CD1c-positive myeloid dendritic cell (primary cell): Measurements from ENCODE around the gene PLCL2.
A peak's percentile ranks its signal among the peaks of the same experiment; 100 is the strongest.
"Not testable (repeated sequence)": the region's sequence is repeated elsewhere in the genome, so short reads cannot be mapped to it uniquely, and the experiment has no call there.

Experiments used
- DNase-seq: peaks from one replicate; pipeline ENCODE4 v3.0.0-alpha.2; 2016; ENCODE audit errors: extremely low spot score

PLCL2 gene

DNA sequence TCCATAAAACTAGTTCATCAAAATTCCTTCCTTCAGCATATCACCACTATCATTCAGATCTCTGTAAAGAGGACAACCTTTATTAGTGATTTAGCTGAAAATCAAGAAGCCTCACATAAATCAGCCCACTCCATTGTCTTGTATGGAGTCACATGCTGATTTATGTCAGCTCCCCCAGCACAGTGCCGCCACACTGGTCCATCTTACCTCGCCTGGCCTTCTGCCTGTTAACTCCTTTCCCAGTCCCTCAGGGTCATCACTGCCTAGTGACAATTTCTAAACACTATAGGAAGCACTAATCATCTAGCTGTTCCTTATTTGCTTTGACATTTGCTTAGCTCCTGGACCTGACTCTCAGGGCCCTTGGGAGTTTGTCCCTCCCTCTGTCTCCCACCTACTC lies 75.4 kb downstream of the PLCL2 start:
- no peak for DNase-seq

- DNase-seq: no peak
These were observed 77.0 kb downstream of the PLCL2 start for GRCh38 chr3:16961621-16962205.

GRCh38 chr3:16975083-16975482 lies 90.3 kb downstream of the PLCL2 start:
- no peak for DNase-seq

- DNase-seq: no peak
These were observed 93.6 kb downstream of the PLCL2 start for GRCh38 chr3:16978234-16978920.

GRCh38 chr3:16978921-16979271 lies 94.1 kb downstream of the PLCL2 start:
- DNase-seq: no peak

GRCh38 chr3:16979769-16980515 lies 95.2 kb downstream of the PLCL2 start:
- not testable (repeated sequence) for DNase-seq

DNA sequence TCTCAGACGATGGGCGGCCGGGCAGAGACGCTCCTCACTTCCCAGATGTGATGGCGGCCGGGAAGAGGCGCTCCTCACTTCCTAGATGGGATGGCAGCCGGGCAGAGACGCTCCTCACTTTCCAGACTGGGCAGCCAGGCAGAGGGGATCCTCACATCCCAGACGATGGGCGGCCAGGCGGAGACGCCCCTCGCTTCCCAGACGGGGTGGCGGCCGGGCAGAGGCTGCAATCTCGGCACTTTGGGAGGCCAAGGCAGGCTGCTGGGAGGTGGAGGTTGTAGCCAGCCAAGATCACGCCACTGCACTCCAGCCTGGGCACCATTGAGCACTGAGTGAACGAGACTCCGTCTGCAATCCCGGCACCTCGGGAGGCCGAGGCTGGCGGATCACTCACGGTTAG lies 95.8 kb downstream of the PLCL2 start:
- not testable (repeated sequence) for DNase-seq

GRCh38 chr3:16982460-16982859 lies 97.7 kb downstream of the PLCL2 start:
- no peak for DNase-seq

DNA sequence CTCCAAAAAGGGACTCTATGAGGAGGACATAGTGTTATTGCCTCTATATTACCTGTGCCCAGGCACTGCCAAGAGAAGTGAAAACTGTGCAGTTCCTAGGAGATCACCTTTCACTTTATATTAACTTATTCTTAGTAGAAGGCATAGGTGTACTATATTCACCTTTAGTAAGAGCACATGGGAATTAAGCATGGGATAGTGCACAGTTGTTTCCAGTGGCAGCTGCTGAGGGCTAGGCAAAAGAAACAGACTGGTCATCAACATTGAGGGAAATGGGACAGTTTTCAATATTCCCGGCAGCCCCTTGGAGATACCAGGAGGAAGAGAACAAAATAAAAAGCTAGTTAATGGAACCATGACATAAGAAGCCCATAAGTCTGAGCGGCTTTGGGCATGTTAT lies 100.9 kb downstream of the PLCL2 start:
- no peak for DNase-seq

DNA sequence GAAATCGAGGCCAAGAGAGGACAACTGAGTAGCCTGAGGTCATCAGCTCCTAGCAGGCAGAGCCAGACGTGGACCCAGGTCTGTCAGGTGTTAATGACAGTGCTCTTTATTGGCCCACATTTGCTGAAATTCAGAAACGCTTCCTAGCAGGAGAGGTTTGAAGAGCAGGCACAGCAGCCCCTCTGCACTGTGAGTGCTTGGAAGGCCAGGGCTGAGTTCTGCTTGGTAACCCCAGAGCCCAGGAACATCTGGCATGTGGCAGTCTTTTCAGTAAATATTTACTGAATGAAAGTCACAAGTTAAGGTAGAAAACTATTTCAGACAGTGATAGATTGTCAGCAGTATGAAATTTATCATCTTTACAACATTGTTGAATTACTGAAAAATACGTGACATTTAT lies 102.4 kb downstream of the PLCL2 start:
- no peak for DNase-seq

DNA sequence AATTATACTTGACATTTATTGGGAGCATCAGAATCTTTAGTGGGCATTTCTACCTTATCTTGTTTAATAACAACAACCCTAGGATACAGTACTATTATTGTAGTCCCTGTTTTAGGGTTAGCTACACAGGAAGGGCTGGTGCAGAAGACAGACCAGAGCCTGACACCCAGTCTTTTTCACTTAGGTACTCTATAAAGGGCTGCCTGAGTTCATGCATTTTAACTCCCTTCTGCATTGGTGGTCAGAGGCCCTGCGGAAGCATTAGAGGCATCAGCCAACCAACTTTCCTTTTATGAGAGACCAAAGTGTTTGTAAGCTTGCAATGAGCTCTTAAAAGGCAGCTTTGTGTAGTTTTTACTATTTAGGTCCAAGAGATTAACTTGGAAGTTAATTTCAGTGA lies 105.4 kb downstream of the PLCL2 start:
- no peak for DNase-seq

DNA sequence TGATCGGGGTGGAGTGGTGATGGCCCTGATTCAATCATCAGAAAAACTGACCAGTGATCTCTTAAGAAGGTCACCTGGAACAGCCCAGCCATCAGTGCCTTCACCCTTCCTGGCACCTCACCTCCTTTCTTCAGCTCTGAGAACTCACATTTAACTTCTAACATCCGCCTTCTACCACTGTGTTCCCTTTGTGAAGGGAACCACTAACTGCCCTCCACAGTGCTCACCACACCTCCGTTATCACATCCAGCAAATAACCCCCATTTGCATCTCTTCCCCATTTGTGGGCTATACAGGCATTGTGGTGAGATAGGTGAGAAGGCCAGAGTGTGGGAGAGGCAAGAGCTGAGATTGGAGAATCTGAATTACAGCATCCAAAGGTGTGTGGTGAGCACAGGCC lies 107.4 kb downstream of the PLCL2 start:
- DNase-seq: no peak

DNA sequence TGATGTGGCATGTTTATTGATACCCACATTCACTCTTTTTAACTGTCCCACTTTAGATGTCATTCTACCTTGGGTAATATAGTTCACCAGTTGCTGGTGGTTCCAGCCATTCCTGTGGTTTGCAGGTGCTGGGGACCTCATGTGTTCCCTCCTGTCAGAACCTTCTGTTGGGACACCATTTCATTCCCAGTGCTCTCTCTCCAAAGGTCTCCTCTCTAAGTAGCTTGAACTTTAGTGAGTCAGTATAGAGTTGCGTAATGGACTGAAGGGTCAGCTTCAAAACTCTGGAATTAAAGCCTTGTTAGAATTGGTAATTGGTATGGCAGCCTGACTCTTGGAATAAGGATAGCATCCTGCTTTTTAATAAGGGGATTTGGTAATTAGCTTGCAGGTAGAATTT lies 108.5 kb downstream of the PLCL2 start:
- peak; percentile 7 for DNase-seq

DNA sequence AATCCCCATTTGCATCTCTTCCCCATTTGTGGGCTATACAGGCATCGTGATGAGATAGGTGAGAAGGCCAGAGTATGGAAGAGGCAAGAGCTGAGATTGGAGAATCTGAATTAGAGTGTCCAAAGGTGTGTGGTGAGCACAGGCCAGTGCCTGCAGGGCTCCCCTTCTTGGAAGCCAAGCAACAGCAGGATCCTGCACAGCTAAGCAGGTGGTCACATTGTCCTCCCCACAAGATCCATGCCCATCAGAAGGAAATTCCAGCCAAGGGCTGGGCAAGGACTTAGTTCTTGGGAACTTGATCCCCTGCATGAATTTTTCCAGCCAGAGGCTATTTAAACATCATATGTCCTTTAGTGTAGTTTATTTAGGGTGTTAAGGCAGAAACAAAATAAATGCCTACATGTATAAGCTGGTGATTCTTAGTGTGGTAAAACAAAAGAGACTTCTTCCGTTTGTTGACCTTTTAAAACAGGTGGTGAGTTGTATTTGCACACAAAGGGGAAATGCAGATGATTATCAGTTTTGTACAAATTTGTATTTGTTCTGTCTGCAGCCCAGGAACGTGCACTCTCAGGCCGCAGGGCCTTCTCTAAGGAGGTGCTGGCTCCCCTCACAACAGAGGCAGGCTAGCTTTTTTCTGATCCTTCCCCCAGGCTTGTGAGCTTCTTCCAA lies 110.2 kb downstream of the PLCL2 start:
- DNase-seq: no peak

- no peak for DNase-seq
These were observed 110.8 kb downstream of the PLCL2 start for GRCh38 chr3:16995601-16996000.

DNA sequence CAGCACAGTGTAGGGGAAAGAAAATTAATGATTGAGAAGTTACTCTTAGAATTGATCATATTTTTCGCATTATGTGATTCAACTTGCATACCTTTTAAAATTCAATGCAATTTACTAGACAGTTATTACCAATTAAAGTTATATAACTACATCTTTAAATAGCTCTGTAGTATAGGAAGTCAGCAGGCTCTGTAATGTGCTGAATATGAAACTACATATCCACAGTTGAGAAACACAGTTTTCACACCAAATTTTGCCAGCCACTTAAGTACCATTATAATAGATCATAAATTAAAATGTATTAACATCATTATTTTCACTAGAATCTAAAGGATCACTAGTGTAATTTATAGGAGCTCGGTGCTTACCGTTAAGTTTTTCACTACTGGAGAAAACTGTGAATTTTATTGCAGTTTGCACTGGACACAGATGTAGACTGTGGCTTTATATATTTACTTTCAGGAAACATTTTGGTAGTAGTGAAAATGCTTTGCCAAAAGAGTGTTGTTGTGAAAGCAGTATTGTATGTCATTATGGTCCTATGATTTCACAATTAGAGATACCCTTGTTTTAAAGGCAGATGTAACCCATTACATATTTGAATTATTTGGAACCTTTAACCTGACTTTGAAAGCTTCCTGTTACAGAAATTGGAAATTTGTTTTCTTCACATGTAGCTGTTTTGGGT lies 113.6 kb downstream of the PLCL2 start:
- DNase-seq: no peak

GRCh38 chr3:16999161-16999560 lies 114.4 kb downstream of the PLCL2 start:
- no peak for DNase-seq

DNA sequence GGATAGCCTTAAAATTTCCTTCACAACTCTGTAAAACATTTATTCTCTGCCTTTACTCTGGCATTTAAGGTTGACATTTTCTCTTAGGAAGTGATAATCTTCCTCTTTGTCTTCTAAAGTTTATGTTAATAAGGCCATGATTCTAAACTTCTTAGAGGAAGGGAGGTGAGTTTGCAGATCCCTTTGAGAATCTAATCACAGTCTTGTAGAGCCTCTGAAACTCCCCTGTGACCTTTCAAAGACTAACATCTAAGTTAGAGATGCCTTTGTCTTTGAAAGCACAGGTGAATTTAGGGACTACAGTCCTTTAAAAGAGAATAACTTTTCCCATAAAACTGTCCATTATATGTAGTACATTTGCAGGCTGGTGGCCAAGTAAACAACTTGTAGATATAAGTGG lies 115.1 kb downstream of the PLCL2 start:
- DNase-seq: no peak

DNA sequence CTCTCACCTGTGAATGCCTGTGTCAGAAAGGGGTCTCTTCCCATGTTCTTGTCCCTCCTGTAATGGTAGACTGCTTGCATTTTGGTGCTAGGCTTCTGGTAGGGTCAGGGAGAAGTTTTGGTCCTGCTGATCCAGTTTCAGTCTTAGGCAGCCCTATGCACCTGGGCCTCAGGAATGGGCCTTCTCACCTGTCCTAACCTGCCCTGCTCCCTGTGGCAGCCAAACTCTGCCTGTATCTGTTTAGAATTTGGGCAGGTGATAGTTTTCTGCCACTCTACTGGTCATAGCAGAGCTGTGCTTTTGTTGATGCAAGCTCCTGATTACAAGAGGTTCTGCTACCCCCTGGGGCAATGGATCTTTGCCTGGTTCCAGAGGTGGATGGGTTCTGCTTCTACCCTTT lies 118.7 kb downstream of the PLCL2 start:
- no peak for DNase-seq

- DNase-seq: peak; percentile 48
These were observed 121.5 kb downstream of the PLCL2 start for GRCh38 chr3:17006132-17006852.

GRCh38 chr3:17007284-17007683 lies 122.5 kb downstream of the PLCL2 start:
- no peak for DNase-seq
